Measurements from ENCODE around the gene NECTIN4.

DNA sequence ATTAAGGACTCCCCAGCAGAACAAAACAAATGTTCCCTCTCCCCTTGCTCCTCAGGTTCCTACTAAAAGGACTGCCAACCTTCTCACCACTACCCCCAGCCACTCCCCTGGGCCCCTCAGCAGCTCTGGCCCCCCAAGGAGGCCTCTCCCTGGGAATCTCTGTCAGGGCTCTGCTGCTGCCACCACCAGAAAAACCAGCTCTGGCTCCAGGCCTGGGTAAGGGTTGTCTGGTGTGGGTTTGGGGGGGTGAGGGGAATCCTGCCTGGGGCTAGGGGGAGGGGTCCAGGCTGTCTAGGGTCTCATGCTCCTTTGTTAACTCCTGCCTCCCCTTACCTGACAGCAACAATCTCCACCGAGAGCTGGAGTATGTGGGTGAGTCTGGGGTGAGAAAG is 4.8 kb downstream of the NECTIN4 start:
- TF ChIP-seq, protein P1, sequence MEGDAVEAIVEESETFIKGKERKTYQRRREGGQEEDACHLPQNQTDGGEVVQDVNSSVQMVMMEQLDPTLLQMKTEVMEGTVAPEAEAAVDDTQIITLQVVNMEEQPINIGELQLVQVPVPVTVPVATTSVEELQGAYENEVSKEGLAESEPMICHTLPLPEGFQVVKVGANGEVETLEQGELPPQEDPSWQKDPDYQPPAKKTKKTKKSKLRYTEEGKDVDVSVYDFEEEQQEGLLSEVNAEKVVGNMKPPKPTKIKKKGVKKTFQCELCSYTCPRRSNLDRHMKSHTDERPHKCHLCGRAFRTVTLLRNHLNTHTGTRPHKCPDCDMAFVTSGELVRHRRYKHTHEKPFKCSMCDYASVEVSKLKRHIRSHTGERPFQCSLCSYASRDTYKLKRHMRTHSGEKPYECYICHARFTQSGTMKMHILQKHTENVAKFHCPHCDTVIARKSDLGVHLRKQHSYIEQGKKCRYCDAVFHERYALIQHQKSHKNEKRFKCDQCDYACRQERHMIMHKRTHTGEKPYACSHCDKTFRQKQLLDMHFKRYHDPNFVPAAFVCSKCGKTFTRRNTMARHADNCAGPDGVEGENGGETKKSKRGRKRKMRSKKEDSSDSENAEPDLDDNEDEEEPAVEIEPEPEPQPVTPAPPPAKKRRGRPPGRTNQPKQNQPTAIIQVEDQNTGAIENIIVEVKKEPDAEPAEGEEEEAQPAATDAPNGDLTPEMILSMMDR (IDR thresholded peaks at IDR 0.05; ENCODE audit: insufficient read depth, low read length, poor library complexity, severe bottlenecking): no peak
- no peak for TF ChIP-seq EZH2phosphoT487 (conservative IDR thresholded peaks at IDR 0.05; ENCODE audit: low read length)
